NCI-H187 treated with DMSO at 0.1 percent for 48 hours (cell line): ENCODE measurements around the gene AOAH.
"Not testable (repeated sequence)": the region's sequence is repeated elsewhere in the genome, so short reads cannot be mapped to it uniquely, and the experiment has no call there.

Source experiments
- DNase-seq: peaks from one replicate; lab custom pipeline; 2025; lab: John Stamatoyannopoulos, UW

The AOAH gene

GRCh38 chr7:36506820-36507219 is 217.5 kb downstream of the AOAH start:
- no peak for DNase-seq

- DNase-seq: no peak
Measured at GRCh38 chr7:36506130-36506798, 218.0 kb downstream of the AOAH start.

- DNase-seq: not testable (repeated sequence)
Measured at GRCh38 chr7:36504617-36505016, 219.7 kb downstream of the AOAH start.

- not testable (repeated sequence) for DNase-seq
Measured at GRCh38 chr7:36504216-36504615, 220.1 kb downstream of the AOAH start.

- no peak for DNase-seq
Measured at GRCh38 chr7:36497775-36498174, 226.5 kb downstream of the AOAH start.

GRCh38 chr7:36497176-36497575 is 227.1 kb downstream of the AOAH start:
- DNase-seq: not testable (repeated sequence)

- DNase-seq: no peak
Measured at GRCh38 chr7:36496576-36496975, 227.7 kb downstream of the AOAH start.

GRCh38 chr7:36491317-36491716 is 233.0 kb downstream of the AOAH start:
- DNase-seq: no peak

- no peak for DNase-seq
Measured at GRCh38 chr7:36490419-36490830, 233.9 kb downstream of the AOAH start.

GRCh38 chr7:36488672-36489071 is 235.6 kb downstream of the AOAH start:
- not testable (repeated sequence) for DNase-seq

GRCh38 chr7:36487756-36488336 is 236.4 kb downstream of the AOAH start:
- peak; percentile 12 for DNase-seq

GRCh38 chr7:36486336-36486735 is 238.0 kb downstream of the AOAH start:
- DNase-seq: no peak

- DNase-seq: no peak
Measured at GRCh38 chr7:36484265-36484664, 240.0 kb downstream of the AOAH start.

GRCh38 chr7:36483853-36484252 is 240.4 kb downstream of the AOAH start:
- DNase-seq: not testable (repeated sequence)

- DNase-seq: no peak
Measured at GRCh38 chr7:36478745-36479144, 245.5 kb downstream of the AOAH start.

GRCh38 chr7:36475381-36475780 is 248.9 kb downstream of the AOAH start:
- no peak for DNase-seq

- DNase-seq: no peak
Measured at GRCh38 chr7:36475011-36475342, 249.3 kb downstream of the AOAH start.

- DNase-seq: no peak
Measured at GRCh38 chr7:36474283-36475010, 249.8 kb downstream of the AOAH start.

- no peak for DNase-seq
Measured at GRCh38 chr7:36473454-36474282, 250.6 kb downstream of the AOAH start.

- no peak for DNase-seq
Measured at GRCh38 chr7:36472141-36472729, 252.1 kb downstream of the AOAH start.

- no peak for DNase-seq
Measured at GRCh38 chr7:36469236-36469635, 255.1 kb downstream of the AOAH start.
